GM12892 (cell line): ENCODE measurements around the gene FAM124A.

Source experiments
- POLR2A ChIP-seq: IDR thresholded peaks from 2 replicates; pipeline ENCODE4 v1.6.1; 2011; ENCODE audit warnings: low read depth, low read length, control low read depth
- POLR2AphosphoS5 ChIP-seq: IDR thresholded peaks from 2 replicates; pipeline ENCODE4 v1.6.1; 2011; ENCODE audit warnings: low read depth, low read length, control low read depth
- TAF1 ChIP-seq: IDR thresholded peaks from 2 replicates; pipeline ENCODE4 v1.6.1; 2011; ENCODE audit warnings: low read depth, mild to moderate bottlenecking, control low read depth, low read length, borderline replicate concordance

GRCh38 chr13:51230477-51231105 is 8.4 kb downstream of the FAM124A start:
- TF ChIP-seq POLR2AphosphoS5 (no peak), POLR2A (no peak), TAF1 (no peak)
